Caco-2 (cell line): ENCODE measurements around the gene GRHL3. TPM values are rescaled to one million over a fixed set of nuclear protein-coding genes. Genes with fewer than 3 reads are reported as not detected.

Experiments
- BruUV-seq: library from RNA; stranded (reverse); fragments of 400-500 nt; replicated peaks from 2 replicates; lab custom pipeline; 2021; lab: Mats Ljungman, UMichigan
- CTCF ChIA-PET: fragments of 300-600 bp; sonication (Branson Sonifier 250); formaldehyde crosslinking; loops from one replicate; lab custom pipeline; 2022; ENCODE audit warnings: antibody characterized with exemption; lab: Charles Lee
- POLR2A ChIA-PET: fragments of 300-600 bp; sonication (Branson Sonifier 250); formaldehyde crosslinking; loops from one replicate; lab custom pipeline; 2022; ENCODE audit warnings: antibody characterized with exemption; lab: Charles Lee
- DNase-seq, 2 experiments: peaks; one replicate each; pipeline versions ENCODE4 v3.0.0 to v3.0.0-alpha.2; 2020 to 2022
- H3K27me3 ChIP-seq: replicated peaks from 2 replicates; pipeline ENCODE4 v1.6.0; 2011; ENCODE audit warnings: low read length; ENCODE audit not compliant: control insufficient read depth, insufficient read depth
- H3K36me3 ChIP-seq: 2 replicates; pipeline ENCODE4 v1.5.1; 2011; ENCODE audit warnings: low read length; ENCODE audit not compliant: control insufficient read depth, insufficient read depth
- H3K4me1 ChIP-seq: fragments of 250-450 bp; sonication (Bioruptor Pico); 2 replicates; pipeline ENCODE4 v1.5.1; 2020; ENCODE audit warnings: mild to moderate bottlenecking
- H3K4me3 ChIP-seq: 2 replicates; pipeline ENCODE4 v1.5.1; 2011; ENCODE audit warnings: low read depth, mild to moderate bottlenecking, control low read depth, low read length
- H3K9me3 ChIP-seq: fragments of 250-450 bp; sonication (Bioruptor Pico); 2 replicates; pipeline ENCODE4 v1.5.1; 2020; ENCODE audit warnings: mild to moderate bottlenecking, moderate library complexity
- H3K27ac Mint-ChIP-seq: one replicate; pipeline ENCODE4 v1.8.0; 2022; ENCODE audit warnings: mixed read lengths; ENCODE audit not compliant: unreplicated experiment
- H3K27me3 Mint-ChIP-seq: one replicate; pipeline ENCODE4 v1.8.0; 2022; ENCODE audit warnings: mixed read lengths; ENCODE audit not compliant: insufficient read depth, unreplicated experiment
- H3K36me3 Mint-ChIP-seq: one replicate; pipeline ENCODE4 v1.8.0; 2022; ENCODE audit warnings: mild to moderate bottlenecking, mixed read lengths; ENCODE audit not compliant: insufficient read depth, unreplicated experiment
- H3K4me1 Mint-ChIP-seq: one replicate; pipeline ENCODE4 v1.8.0; 2022; ENCODE audit warnings: low read depth, mixed read lengths; ENCODE audit not compliant: unreplicated experiment
- H3K4me3 Mint-ChIP-seq: one replicate; pipeline ENCODE4 v1.8.0; 2022; ENCODE audit warnings: mild to moderate bottlenecking, moderate library complexity, mixed read lengths; ENCODE audit not compliant: unreplicated experiment
- H3K9me3 Mint-ChIP-seq: one replicate; pipeline ENCODE4 v1.8.0; 2022; ENCODE audit warnings: mixed read lengths; ENCODE audit not compliant: unreplicated experiment
- intact Hi-C: fragments of 100-400 bp; cut with micrococcal nuclease; formaldehyde crosslinking; loops from one replicate; pipeline ENCODE4 v1.10.0; 2022; ENCODE audit not compliant: unreplicated experiment
- total RNA-seq: library from RNA; stranded (reverse); gene quantifications from 2 replicates; pipeline ENCODE4 v1.2.3, GENCODE V29; 2022
- TF ChIP-seq, protein P1 (sequence below), 2 experiments: fragments of 200-600 bp in 1 of 2; IDR thresholded peaks; 1 replicate in 1 of 2; 2 replicates in 1 of 2; pipeline versions ENCODE4 v1.5.1 to v1.8.0; 2011 to 2022; ENCODE audit warnings: antibody characterized with exemption in 1 of 2, control low read depth in 1 of 2, inconsistent platforms in 1 of 2, low read depth in 1 of 2, low read length in 1 of 2, mild to moderate bottlenecking in 1 of 2, moderate library complexity in 1 of 2; ENCODE audit not compliant: insufficient read depth in 1 of 2, severe bottlenecking in 1 of 2, unreplicated experiment in 1 of 2

The GRHL3 gene
- total RNA-seq, 1 experiment from 2014 or later, result 2.3 TPM

DNA sequence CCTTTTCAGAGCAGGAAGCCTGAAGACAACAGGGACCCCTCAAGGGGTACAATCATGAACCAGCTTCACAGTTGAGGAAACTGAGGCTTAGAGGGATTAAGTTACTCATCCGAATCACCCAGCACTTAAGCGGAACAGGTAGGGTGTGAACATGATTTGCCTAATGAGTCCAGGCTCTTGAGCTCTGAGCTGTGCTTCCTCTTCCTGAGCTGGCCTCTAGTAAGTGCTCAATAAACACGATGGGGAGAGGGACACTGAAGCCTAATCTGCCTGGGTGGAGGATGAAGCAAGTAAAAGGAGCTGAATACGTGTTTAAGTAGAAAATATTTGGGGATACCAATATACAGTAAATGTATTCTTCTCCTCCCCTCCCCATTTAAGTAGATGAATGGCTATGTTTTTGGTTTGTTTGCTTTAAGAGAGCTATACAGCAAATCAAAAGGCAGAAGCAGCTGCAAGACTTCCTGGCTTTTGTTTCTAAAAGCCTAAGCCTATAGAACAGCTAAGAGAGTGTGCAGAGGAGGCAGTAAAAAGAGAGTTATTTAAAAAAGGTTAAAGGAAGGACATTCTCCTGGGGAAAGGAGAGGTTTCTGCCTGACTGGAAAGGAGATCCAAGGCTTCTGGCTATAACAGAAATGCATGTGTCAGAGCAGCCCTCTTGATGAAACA lies 74.0 kb downstream of the GRHL3 start:
- Histone ChIP-seq H3K36me3 (no peaks in the 10 kb centered on the region), H3K27me3 (no peaks in the 10 kb centered on the region), H3K4me3 (no peak overlapping the region), H3K4me1 (0 out of 2 replicates have a peak, but pooled peaks cover 12% of the 10 kb centered on the region), H3K9me3 (no peaks in the 10 kb centered on the region)
- no TSS peak for BruUV-seq
- Mint-ChIP-seq H3K27ac (no peak overlapping the region), H3K27me3 (no peaks in the 10 kb centered on the region), H3K9me3 (no peaks in the 10 kb centered on the region), H3K4me3 (no peak overlapping the region), H3K4me1 (peaks cover 23% of the 10 kb centered on the region), H3K36me3 (peaks cover 6% of the 10 kb centered on the region)
- CTCF ChIA-PET, result interaction anchor here (1.0 to 4.1 kb wide), 6 partner anchors 22 to 243 kb away, joined by 3 to 135 read pairs (median 8); partner anchors contain the start of gene NIPAL3
- intact Hi-C loops, result loop anchor here (1.0 kb wide), 2 partner anchors 194 to 243 kb away; no protein-coding TSS in a partner anchor
- POLR2A ChIA-PET, result interaction anchor here (0.7 to 1.0 kb wide), 3 partner anchors 191 to 243 kb away, joined by 3 to 8 read pairs (median 3); no protein-coding TSS in a partner anchor
- no peak for DNase-seq
- TF ChIP-seq, protein P1, sequence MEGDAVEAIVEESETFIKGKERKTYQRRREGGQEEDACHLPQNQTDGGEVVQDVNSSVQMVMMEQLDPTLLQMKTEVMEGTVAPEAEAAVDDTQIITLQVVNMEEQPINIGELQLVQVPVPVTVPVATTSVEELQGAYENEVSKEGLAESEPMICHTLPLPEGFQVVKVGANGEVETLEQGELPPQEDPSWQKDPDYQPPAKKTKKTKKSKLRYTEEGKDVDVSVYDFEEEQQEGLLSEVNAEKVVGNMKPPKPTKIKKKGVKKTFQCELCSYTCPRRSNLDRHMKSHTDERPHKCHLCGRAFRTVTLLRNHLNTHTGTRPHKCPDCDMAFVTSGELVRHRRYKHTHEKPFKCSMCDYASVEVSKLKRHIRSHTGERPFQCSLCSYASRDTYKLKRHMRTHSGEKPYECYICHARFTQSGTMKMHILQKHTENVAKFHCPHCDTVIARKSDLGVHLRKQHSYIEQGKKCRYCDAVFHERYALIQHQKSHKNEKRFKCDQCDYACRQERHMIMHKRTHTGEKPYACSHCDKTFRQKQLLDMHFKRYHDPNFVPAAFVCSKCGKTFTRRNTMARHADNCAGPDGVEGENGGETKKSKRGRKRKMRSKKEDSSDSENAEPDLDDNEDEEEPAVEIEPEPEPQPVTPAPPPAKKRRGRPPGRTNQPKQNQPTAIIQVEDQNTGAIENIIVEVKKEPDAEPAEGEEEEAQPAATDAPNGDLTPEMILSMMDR (IDR thresholded peaks at IDR 0.05; ENCODE audit: insufficient read depth in 1 of 2, low read depth in 1 of 2, low read length in 1 of 2, severe bottlenecking in 1 of 2, unreplicated experiment in 1 of 2), result no peak

DNA sequence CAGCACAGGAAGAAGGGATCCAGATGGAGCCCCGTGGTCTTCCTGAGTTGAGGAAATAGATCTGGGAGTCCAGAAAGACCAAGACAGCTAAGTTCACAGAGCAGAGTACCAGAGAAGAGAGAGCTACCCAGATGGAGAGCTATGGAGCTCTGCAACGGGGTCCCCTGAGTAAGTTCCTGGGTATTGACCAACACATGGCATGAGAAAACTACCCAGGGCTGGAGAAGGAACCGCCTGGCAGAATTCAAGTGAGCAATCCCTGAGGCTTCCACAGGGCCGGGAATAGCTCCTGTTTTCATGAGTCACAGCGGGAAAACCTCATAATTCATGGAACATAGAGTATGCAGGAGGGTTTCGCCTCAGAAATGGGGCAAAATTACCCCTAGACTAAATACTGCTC lies 74.7 kb downstream of the GRHL3 start:
- no peak overlapping the region for H3K27ac Mint-ChIP-seq
- ChIA-PET POLR2A (no interaction called here), CTCF (interaction anchor here (4.1 kb wide), 1 partner anchor 194 kb away, joined by 135 read pairs; no protein-coding TSS in a partner anchor)
- peaks cover 6% of the 10 kb centered on the region for H3K36me3 Mint-ChIP-seq
- BruUV-seq, result no TSS peak
- TF ChIP-seq, protein P1 (IDR thresholded peaks at IDR 0.05; ENCODE audit: insufficient read depth in 1 of 2, low read depth in 1 of 2, low read length in 1 of 2, severe bottlenecking in 1 of 2, unreplicated experiment in 1 of 2), result no peak
- Histone ChIP-seq H3K4me3 (no peak overlapping the region), H3K9me3 (no peaks in the 10 kb centered on the region), H3K4me1 (0 out of 2 replicates have a peak, but pooled peaks cover 12% of the 10 kb centered on the region), H3K27me3 (no peaks in the 10 kb centered on the region), H3K36me3 (no peaks in the 10 kb centered on the region)
- intact Hi-C loops, result no loop called here
- H3K4me3 Mint-ChIP-seq, result no peak overlapping the region
- peaks cover 23% of the 10 kb centered on the region for H3K4me1 Mint-ChIP-seq
- H3K9me3 Mint-ChIP-seq, result no peaks in the 10 kb centered on the region
- H3K27me3 Mint-ChIP-seq, result no peaks in the 10 kb centered on the region
- DNase-seq, result no peak

DNA sequence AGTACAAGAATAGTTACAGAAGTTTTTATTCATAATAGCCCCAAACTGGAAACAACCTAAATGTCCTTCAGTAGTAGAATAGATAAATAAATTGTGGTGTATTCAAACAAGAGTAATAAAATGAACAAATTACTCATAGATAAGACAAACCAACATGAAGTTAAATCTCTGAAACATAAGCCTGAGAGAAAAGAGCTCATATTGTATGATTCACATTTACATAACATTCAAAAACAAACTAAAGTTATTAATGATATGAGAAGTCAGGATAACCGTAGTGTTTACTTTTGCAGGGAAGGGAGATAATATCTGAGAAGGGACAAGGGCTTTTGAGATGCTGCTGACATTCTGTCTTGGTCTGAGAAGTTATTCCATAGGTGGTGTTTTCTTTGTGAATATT lies 80.9 kb downstream of the GRHL3 start:
- H3K9me3 ChIP-seq, result no peaks in the 10 kb centered on the region
- no peak overlapping the region for H3K4me3 ChIP-seq
- TF ChIP-seq, protein P1 (IDR thresholded peaks at IDR 0.05; ENCODE audit: insufficient read depth in 1 of 2, low read depth in 1 of 2, low read length in 1 of 2, severe bottlenecking in 1 of 2, unreplicated experiment in 1 of 2), result no peak
- DNase-seq, result no peak
- H3K36me3 ChIP-seq, result no peaks in the 10 kb centered on the region
- Mint-ChIP-seq H3K27me3 (no peaks in the 10 kb centered on the region), H3K36me3 (no peaks in the 10 kb centered on the region), H3K27ac (no peak overlapping the region), H3K9me3 (no peaks in the 10 kb centered on the region), H3K4me3 (no peak overlapping the region), H3K4me1 (no peaks in the 10 kb centered on the region)
- CTCF ChIA-PET, result no interaction called here
- intact Hi-C loops, result no loop called here
- no peaks in the 10 kb centered on the region for H3K27me3 ChIP-seq
- POLR2A ChIA-PET, result no interaction called here
- no peaks in the 10 kb centered on the region for H3K4me1 ChIP-seq
- BruUV-seq, result no TSS peak
